ENCODE measurements around the gene IL4I1. TPM values are rescaled to one million over a fixed set of nuclear protein-coding genes. Genes with fewer than 3 reads are reported as not detected.

Gene IL4I1
- total RNA-seq, 1 donor from 2014 or later, result not detected

- ATAC-seq, result no peak
Measured at GRCh38 chr19:49862391-49863253, 34.1 kb downstream of the IL4I1 start.

- ATAC-seq, result no peak
Measured at GRCh38 chr19:49861541-49862378, 34.9 kb downstream of the IL4I1 start.

- peak; percentile 26 for ATAC-seq
Measured at GRCh38 chr19:49861107-49861506, 35.6 kb downstream of the IL4I1 start.

GRCh38 chr19:49860336-49861102 lies 36.2 kb downstream of the IL4I1 start:
- no peak for ATAC-seq

- no peak for ATAC-seq
Measured at GRCh38 chr19:49859682-49860335, 36.9 kb downstream of the IL4I1 start.

GRCh38 chr19:49858088-49858985 lies 38.4 kb downstream of the IL4I1 start:
- no peak for ATAC-seq

GRCh38 chr19:49857838-49858087 lies 38.9 kb downstream of the IL4I1 start:
- ATAC-seq, result no peak

GRCh38 chr19:49857061-49857837 lies 39.4 kb downstream of the IL4I1 start:
- peak; percentile 0 for ATAC-seq

GRCh38 chr19:49856574-49857021 lies 40.1 kb downstream of the IL4I1 start:
- peak; percentile 2 for ATAC-seq

GRCh38 chr19:49855676-49856573 lies 40.8 kb downstream of the IL4I1 start:
- ATAC-seq, result no peak

GRCh38 chr19:49855277-49855675 lies 41.4 kb downstream of the IL4I1 start:
- ATAC-seq, result no peak

GRCh38 chr19:49854378-49855263 lies 42.1 kb downstream of the IL4I1 start:
- no peak for ATAC-seq

- no peak for ATAC-seq
Measured at GRCh38 chr19:49853852-49854377, 42.8 kb downstream of the IL4I1 start.

GRCh38 chr19:49852631-49853126 lies 44.0 kb downstream of the IL4I1 start:
- no peak for ATAC-seq

GRCh38 chr19:49851456-49852259 lies 45.0 kb downstream of the IL4I1 start:
- ATAC-seq, result no peak

GRCh38 chr19:49850487-49851342 lies 46.0 kb downstream of the IL4I1 start, which contains the start of gene PTOV1:
PTOV1 (plus strand) TSS chr19:49851159.
- peak; percentile 87 for ATAC-seq
